Epithelial cell of proximal tubule (primary cell): ENCODE results near the gene DIRAS2. TPM values are rescaled to one million over a fixed set of nuclear protein-coding genes. Genes with fewer than 3 reads are reported as not detected.

Source experiments
- DNase-seq: peaks from one replicate; pipeline ENCODE4 v3.0.0-alpha.2; 2011; ENCODE audit warnings: low read depth
- H3K4me3 ChIP-seq: 2 replicates; pipeline ENCODE4 v1.5.1; 2011; ENCODE audit warnings: low read depth, mild to moderate bottlenecking, low read length
- total RNA-seq: library from RNA; depleted of rRNA; stranded (reverse); fragments of >200 nt; gene quantifications from 2 replicates; pipeline ENCODE4 v1.2.3, GENCODE V29; 2015
- TF ChIP-seq, protein P1 (sequence below): conservative IDR thresholded peaks from 2 replicates; pipeline ENCODE4 v1.5.1; 2012; ENCODE audit warnings: low read depth, mild to moderate bottlenecking, low read length

Gene DIRAS2
- total RNA-seq, 1 donor from 2014 or later: 4.8 TPM

DNA sequence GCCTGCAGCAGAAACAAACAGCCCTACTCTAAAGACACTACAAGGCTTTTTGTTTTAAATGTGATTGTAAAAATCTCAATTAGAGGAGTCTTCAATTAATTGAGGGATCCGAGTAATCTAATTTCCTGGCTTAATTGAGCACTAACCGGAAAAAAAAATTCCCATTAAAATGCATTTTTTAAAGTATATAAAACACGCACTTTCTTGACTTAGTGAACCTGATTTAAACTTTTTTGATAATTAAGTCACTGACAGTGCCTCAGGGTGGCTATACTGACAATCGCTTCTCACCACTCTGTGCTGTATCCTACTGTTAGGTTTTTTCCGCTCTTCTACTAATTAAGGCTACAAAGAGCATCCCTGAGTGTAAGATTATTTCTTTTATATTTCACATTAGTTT is 44.4 kb downstream of the DIRAS2 start:
- H3K4me3 ChIP-seq: no peak overlapping the region
- TF ChIP-seq, protein P1, sequence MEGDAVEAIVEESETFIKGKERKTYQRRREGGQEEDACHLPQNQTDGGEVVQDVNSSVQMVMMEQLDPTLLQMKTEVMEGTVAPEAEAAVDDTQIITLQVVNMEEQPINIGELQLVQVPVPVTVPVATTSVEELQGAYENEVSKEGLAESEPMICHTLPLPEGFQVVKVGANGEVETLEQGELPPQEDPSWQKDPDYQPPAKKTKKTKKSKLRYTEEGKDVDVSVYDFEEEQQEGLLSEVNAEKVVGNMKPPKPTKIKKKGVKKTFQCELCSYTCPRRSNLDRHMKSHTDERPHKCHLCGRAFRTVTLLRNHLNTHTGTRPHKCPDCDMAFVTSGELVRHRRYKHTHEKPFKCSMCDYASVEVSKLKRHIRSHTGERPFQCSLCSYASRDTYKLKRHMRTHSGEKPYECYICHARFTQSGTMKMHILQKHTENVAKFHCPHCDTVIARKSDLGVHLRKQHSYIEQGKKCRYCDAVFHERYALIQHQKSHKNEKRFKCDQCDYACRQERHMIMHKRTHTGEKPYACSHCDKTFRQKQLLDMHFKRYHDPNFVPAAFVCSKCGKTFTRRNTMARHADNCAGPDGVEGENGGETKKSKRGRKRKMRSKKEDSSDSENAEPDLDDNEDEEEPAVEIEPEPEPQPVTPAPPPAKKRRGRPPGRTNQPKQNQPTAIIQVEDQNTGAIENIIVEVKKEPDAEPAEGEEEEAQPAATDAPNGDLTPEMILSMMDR: no peak
- no peak for DNase-seq

- H3K4me3 ChIP-seq: no peak overlapping the region
- DNase-seq: no peak
- TF ChIP-seq, protein P1: no peak
These were observed 49.0 kb downstream of the DIRAS2 start for GRCh38 chr9:90593646-90594045.

DNA sequence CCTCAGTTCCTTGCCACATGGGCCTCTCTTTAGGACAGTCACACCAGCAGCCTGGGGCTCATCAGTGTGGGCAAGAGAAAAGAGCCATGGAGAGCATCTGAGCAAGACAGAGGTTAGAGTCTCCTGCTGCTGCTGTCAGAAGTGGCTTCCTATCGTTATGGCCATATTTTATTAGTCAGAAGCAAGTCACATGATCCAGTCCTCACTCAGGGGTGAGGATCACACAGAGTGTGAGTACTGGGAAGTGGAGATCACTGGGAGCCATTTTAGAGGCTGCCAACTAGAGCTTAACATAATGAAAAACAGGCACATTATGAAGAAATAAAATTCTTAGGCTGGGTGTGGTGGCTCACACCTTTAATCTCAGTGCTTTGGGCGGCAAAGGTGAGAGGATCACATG is 62.0 kb downstream of the DIRAS2 start:
- DNase-seq: no peak
- TF ChIP-seq, protein P1: no peak
- no peak overlapping the region for H3K4me3 ChIP-seq

DNA sequence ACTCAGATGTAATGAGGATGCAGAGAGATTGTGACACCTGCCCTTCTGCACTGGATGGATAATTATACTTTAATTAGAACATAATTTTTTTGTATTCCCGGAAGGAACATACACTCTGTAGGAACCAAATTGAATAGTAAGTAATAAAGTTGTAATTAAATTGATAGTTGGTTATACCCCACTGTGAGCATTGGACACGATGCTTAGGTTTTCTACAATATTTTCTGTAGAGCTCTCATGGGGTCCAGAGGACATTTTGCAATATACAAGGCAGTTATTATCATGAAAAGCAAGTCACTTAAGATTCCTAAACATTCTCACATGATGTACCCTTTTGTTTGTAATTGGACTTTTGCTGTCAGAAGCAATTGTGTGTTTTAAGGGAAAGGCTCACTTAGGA is 63.4 kb downstream of the DIRAS2 start:
- DNase-seq: no peak
- H3K4me3 ChIP-seq: no peak overlapping the region
- TF ChIP-seq, protein P1: no peak

GRCh38 chr9:90578126-90578815 is 64.4 kb downstream of the DIRAS2 start:
- TF ChIP-seq, protein P1: no peak
- H3K4me3 ChIP-seq: no peak overlapping the region
- DNase-seq: no peak

DNA sequence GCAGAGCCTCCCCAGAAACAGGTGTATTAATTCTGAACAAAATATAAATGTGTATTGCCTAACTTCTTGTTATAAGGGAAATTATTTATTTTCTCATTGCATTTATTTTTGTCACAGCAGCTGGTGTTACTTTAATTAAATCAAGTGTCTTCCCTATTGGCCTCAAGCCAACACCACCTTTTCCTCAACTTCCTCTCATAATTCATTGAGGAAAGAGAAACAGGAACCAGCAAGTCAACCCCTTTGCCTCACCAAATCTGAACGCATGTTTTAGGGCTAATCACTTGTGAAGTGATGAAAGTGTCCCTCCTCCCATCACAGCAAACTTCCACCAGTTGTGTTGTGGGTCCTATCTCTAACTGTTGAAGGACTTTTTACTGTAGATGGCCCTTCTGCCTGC is 73.1 kb downstream of the DIRAS2 start:
- DNase-seq: no peak
- TF ChIP-seq, protein P1: no peak
- H3K4me3 ChIP-seq: no peak overlapping the region

DNA sequence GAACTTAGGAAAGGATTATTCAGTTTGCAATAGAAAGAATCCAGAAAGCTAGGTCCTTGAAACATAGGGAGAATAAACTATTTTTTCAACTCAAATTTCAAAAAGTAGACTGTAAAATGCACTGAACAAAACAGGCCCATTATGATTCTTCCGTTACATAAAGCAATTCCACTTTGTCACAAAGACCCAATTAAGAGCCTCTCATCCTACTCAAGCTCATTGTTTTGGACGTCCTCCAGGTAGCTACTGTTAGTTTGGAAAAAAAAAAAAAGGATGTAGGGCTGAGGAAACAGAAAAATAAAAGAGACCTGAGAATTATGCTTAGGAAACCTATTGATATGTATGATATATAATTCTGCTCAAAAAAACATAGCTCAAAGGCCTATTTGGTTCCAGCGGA is 74.0 kb downstream of the DIRAS2 start:
- H3K4me3 ChIP-seq: no peak overlapping the region
- TF ChIP-seq, protein P1: no peak
- no peak for DNase-seq
